ENCODE measurements around the gene SLC6A13. TPM values are rescaled to one million over a fixed set of nuclear protein-coding genes. Genes with fewer than 3 reads are reported as not detected.

SLC6A13 gene
- total RNA-seq, 2 experiments from 2014 or later = 0.40 to 0.64 TPM

DNA sequence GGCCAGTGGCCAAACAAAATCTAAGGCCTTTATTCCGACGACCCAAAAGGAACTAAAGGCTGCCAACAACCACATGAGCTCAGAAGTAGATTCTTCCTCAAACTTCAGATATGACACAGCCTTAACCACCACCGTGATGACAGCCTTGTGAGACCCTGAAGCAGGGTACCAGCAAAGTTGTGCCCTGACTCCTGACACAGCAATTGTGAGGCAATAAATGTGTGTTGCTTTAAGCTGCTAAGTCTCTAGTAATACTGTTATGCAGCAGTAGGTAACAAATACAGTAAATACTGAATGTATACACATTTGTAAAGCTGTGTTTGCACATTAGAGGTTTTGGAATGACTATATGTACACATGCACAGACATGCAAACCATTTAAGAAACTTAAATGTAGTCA, 10.7 kb upstream of the SLC6A13 start:
- Mint-ChIP-seq H3K9me3 (no peaks in the 10 kb centered on the region), H3K4me1 (no peaks in the 10 kb centered on the region), H3K27ac (no peak overlapping the region), H3K27me3 (no peaks in the 10 kb centered on the region), H3K4me3 (no peak overlapping the region), H3K36me3 (peaks cover 10% of the 10 kb centered on the region)
- DNase-seq = no peak

DNA sequence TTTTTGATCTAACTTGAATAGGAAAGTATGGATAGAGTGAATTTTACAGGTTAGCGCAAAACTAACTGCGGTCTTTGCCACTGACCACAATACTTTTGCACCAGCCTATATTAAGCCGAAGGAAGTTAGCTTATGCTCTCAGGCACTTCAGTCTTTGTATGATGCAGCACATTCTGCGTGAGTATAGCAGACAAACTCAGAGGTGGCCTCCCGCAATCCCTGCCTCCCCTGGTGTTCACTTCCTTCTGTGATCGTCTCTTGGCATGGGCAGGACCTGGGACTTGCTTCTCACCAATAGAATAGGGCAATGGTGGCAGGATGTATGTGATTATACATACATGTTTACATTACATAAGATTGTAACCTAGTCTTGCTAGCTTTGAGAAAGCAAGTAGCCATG, 10.3 kb upstream of the SLC6A13 start:
- H3K9me3 Mint-ChIP-seq = no peaks in the 10 kb centered on the region
- no peaks in the 10 kb centered on the region for H3K27me3 Mint-ChIP-seq
- H3K36me3 Mint-ChIP-seq = peaks cover 7% of the 10 kb centered on the region
- no peaks in the 10 kb centered on the region for H3K4me1 Mint-ChIP-seq
- no peak for DNase-seq
- H3K4me3 Mint-ChIP-seq = no peak overlapping the region
- no peak overlapping the region for H3K27ac Mint-ChIP-seq

DNA sequence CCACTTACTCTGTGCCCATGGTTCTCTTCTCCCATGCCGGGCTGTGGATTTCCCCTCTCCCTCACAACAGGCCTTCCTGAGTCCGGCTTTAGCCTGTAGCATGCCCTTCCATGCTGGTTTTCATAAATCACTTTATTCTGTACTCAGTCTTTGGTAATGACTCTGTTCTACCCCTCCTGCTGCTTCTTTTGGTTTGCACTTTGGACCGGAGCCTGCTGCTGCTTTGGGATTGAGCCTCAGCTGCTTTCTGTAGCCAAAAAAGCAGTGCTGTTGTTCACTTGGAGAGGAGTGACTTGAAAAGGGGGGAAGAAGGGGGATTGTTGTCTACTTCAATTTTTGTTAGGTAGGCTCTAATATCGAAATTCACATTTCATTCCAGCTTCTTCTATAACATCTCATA, 8.5 kb upstream of the SLC6A13 start:
- no peaks in the 10 kb centered on the region for H3K27me3 Mint-ChIP-seq
- no peak overlapping the region for H3K27ac Mint-ChIP-seq
- H3K9me3 Mint-ChIP-seq = no peaks in the 10 kb centered on the region
- no peak overlapping the region for H3K4me3 Mint-ChIP-seq
- no peaks in the 10 kb centered on the region for H3K4me1 Mint-ChIP-seq
- H3K36me3 Mint-ChIP-seq = no peaks in the 10 kb centered on the region
- DNase-seq = no peak

DNA sequence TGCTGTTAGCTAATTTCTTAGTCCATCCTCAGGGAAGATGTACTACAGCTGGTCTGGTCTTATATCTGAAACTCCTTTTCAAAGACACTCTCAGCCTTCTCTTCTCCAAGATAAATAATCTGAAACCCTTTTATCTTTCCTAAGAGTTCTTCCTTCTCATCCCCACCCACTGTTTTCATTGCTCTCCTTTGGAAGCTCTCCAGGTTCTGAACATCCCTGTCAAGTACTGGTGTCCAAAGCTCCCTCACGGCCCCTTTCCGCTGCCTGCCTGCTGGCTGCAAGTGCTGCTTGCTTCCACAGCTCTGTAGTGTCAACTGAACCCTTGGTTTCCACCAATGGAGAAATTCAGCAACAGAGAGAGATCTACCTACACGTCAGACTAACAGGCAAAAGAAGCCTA, 6.6 kb upstream of the SLC6A13 start:
- Mint-ChIP-seq H3K27me3 (no peaks in the 10 kb centered on the region), H3K9me3 (no peaks in the 10 kb centered on the region), H3K36me3 (no peaks in the 10 kb centered on the region), H3K4me3 (no peak overlapping the region), H3K4me1 (peaks cover 13% of the 10 kb centered on the region), H3K27ac (no peak overlapping the region)
- no peak for DNase-seq

DNA sequence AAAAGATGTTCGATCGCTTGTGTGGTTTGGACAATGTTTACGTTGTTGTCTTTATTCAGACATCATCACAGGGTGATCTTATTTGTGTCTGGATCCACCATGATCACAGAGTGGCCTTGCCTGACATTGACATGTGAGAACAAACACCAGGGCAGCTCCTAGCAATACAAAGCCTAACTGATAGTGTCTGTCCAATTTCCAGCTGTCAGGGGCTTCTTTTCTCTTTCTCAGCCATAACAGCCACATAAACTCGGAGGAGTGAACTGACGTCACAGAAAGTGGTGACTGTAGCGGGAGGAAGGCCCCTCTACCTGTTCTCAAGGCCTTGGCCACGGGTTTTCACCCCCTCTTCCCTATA, 5.8 kb upstream of the SLC6A13 start:
- DNase-seq = no peak
- Mint-ChIP-seq H3K36me3 (no peaks in the 10 kb centered on the region), H3K27me3 (no peaks in the 10 kb centered on the region)

DNA sequence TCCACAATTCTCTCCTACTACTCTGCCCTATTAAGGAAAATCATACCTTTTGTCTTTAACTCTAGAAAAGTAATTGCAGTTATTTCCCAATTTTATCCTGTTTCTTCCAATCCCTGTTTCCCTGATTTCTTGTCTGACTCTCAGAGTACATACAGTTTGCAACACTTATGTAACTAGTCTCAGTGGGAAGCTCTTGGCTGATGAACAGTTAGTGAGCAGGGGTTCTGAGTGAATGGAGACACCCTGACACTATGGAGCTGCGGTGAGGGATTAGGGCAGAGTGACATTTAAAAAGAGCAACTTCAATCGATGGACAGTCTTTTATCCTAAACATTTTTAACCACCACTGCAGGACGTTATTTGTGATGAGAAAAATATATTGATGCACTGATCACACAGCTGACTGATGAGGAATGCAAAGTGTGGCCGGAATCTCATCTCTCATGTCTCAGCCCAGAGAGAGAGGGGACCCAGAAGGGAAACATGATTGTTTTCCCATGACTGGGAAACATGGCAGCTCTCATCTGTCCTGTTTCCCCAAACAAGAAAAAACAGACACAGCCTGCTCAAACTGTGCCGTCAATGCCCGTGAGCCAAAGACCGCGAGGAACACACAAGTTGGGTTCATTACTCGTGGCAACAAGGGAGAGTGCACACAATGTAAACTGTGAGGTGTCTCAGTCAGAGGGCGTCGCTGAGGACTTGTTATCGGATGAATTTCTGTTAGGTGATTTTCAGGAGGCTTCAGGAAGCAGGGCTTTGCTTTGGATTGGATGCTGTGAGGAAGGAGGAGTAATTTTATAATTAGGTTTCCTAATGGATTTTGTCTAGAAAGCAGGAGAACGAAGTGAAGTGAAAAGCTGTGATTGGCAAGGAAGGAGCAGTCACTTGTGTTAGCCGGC, 5.2 kb upstream of the SLC6A13 start:
- H3K27me3 Mint-ChIP-seq = no peaks in the 10 kb centered on the region
- no peak overlapping the region for H3K4me3 Mint-ChIP-seq
- no peaks in the 10 kb centered on the region for H3K9me3 Mint-ChIP-seq
- DNase-seq = no peak
- no peak overlapping the region for H3K27ac Mint-ChIP-seq
- H3K36me3 Mint-ChIP-seq = no peaks in the 10 kb centered on the region
- peaks cover 21% of the 10 kb centered on the region for H3K4me1 Mint-ChIP-seq

More for the DNA sequence above, 5.8 kb upstream of the SLC6A13 start:
- Mint-ChIP-seq H3K4me3 (no peak overlapping the region), H3K9me3 (no peaks in the 10 kb centered on the region), H3K27ac (no peak overlapping the region), H3K4me1 (peaks cover 18% of the 10 kb centered on the region)

DNA sequence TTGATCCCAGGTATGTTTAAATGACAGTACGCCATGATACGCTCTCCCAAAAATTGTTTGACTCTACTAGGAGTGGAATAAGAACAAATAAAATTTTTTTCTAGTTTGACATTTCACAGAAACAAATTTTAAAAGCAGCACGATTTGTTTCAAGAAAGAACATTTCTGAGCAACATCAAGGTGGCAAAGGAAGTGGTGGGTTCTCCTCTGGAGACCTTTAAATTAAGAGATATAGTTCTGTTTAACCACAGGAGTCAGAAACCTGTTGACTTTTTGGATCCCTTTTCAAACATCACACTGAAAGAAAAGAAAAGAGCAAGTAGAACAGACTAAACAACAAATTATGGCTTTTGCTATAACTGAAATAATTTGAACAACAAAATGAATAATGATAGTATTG, 2.5 kb upstream of the SLC6A13 start:
- no peak for DNase-seq
- Mint-ChIP-seq H3K27ac (no peak overlapping the region), H3K9me3 (no peaks in the 10 kb centered on the region), H3K4me3 (no peak overlapping the region), H3K27me3 (no peaks in the 10 kb centered on the region), H3K36me3 (no peaks in the 10 kb centered on the region), H3K4me1 (peaks cover 22% of the 10 kb centered on the region)

DNA sequence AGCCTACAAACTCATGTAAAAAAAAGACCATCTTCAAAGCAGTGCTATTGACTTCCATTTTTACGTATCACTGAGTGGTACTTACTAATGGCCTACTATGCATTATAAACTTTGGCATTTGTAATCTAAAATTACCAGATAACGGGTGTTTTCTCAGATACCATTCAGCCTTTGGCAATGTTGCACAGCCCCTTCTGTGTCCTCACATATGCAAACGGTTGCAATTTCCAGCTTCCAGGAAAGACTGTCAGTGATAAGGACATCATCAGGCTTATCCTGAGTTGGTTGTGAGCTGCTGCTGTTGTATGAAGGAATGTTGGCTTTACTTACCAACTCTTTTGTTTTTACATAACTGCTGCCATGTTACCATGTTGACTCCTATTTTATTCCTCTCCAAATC, 1.6 kb upstream of the SLC6A13 start:
- Mint-ChIP-seq H3K9me3 (no peaks in the 10 kb centered on the region), H3K4me1 (peaks cover 22% of the 10 kb centered on the region), H3K36me3 (no peaks in the 10 kb centered on the region), H3K27ac (no peak overlapping the region), H3K4me3 (no peak overlapping the region), H3K27me3 (no peaks in the 10 kb centered on the region)
- no peak for DNase-seq

DNA sequence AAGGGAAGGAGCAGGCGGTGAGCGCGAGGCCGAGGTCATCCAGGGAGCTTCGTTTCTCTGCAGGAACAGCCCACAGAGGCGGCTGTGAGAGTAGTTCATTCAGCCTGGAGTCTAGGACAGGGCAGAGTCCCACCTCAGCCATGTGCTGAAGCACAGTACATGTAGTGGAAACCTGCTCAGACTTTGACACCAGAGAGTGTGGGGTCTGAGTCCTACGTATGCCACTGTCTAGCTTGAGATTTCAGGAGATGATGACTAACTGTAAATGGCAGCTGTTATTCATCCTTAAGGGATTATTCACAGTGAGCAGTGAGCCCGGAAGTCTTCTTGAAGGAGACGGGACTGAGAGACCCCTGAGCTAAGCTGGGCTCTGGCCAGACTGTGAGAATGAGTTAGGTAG, 938 bp upstream of the SLC6A13 start:
- no peak for DNase-seq
- no peaks in the 10 kb centered on the region for H3K9me3 Mint-ChIP-seq
- H3K27ac Mint-ChIP-seq = no peak overlapping the region
- no peak overlapping the region for H3K4me3 Mint-ChIP-seq
- peaks cover 22% of the 10 kb centered on the region for H3K4me1 Mint-ChIP-seq
- H3K27me3 Mint-ChIP-seq = no peaks in the 10 kb centered on the region
- H3K36me3 Mint-ChIP-seq = no peaks in the 10 kb centered on the region

DNA sequence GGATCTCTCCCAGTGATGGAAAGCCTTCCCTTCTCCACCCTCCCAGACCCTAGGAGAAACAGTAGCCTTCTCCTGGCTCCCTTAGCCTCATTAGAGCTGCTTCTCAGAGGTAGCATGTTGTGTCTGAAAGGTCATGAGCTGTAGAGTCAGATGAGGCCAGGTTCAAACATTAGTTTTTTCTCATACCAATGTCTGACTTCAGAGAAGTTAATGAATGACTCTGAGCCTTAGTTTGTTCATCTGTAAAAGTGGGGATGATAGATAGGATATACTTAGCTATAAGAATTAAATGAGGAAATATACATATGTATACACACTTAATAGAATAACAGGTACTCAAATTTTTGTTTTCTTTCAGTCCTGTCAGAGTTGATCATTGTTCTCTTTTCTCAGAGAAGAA, 523 bp downstream of the SLC6A13 start:
- H3K27ac Mint-ChIP-seq = no peak overlapping the region
- peaks cover 9% of the 10 kb centered on the region for H3K27me3 Mint-ChIP-seq
- no peak overlapping the region for H3K4me3 Mint-ChIP-seq

DNA sequence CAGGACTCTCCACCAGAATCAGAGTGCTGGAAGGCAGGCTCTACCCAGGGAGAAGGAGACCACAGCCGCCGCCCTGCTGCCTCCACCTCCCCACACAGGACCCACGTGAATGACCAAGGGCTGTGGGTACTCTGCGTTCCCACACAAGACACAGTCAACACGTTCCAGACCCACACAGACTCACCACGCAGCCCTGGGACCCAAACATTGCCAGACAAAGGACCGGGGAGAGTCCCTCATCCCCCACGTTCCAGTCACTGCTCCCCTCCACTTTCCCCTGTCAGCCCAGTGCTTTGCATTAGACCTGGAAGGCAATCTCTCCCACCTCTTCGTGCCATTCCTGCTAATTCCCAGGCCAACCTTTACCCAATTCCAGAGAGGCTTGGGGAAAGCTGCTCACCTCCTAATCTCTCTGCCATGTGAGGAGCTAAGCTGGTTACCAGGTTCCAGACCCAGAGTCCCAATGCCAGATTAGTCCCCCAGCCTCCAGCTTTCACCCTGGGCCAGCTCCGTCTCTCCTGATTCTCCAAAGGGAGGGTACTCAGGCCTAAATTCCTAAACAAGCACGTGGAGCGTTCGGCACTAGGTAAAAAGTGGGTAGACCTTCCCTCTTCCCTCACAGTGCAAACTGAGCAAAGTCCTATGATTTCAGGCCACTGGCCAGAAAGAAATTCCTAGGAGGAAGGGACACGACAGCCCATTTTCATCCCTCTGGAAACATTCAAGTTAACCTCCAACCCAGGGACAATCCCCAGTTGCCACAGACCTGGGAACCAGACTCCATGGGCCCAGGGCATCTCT, 4.9 kb downstream of the SLC6A13 start:
- Mint-ChIP-seq H3K27me3 (peaks cover 9% of the 10 kb centered on the region), H3K27ac (no peak overlapping the region), H3K4me3 (no peak overlapping the region), H3K9me3 (no peaks in the 10 kb centered on the region), H3K4me1 (peaks cover under 1% of the 10 kb centered on the region), H3K36me3 (no peaks in the 10 kb centered on the region)
- DNase-seq = no peak

More for the DNA sequence above, 523 bp downstream of the SLC6A13 start:
- Mint-ChIP-seq H3K9me3 (no peaks in the 10 kb centered on the region), H3K36me3 (no peaks in the 10 kb centered on the region), H3K4me1 (peaks cover 22% of the 10 kb centered on the region)
- no peak for DNase-seq

DNA sequence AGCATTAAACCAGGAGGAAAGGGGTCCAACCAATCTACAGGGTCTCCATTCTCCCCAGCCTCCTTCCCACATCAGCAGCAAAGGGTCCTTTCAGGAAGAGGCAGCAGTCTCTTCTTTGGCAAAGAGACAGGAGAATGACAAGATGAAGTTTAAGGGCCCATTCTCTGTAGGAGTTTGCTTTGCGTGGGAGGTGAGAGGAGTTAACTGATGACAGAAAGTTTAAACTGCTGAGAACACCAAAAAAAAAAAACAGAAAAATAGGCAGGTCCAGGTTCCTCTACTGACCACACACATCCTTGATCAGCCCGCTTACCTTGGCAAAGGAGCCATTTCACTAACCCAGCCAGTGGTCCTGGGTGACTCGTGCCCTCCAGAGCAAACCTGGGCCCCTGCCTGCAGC, 5.7 kb downstream of the SLC6A13 start:
- H3K27ac Mint-ChIP-seq = no peak overlapping the region

DNA sequence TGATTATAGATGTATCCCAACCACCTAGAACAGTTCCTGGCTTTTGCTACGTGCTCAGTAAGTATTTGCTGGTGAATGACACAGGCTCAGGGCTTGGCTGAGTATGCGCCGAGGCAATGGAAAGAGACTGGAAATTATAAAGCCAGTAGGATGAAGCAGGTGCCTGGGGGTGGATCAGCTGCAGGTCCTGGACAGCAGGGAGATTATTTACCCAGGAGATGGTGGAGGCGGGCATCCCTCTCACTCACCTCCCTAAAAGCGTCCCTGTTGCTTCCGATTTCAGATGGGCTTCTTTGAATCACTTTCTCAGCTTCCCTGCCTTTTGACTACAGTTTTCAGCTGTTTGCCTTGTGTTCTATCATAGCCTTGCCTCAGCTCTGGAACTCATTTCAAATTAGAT, 6.4 kb downstream of the SLC6A13 start:
- DNase-seq = no peak
- no peak overlapping the region for H3K4me3 Mint-ChIP-seq
- no peaks in the 10 kb centered on the region for H3K9me3 Mint-ChIP-seq
- no peaks in the 10 kb centered on the region for H3K36me3 Mint-ChIP-seq
- no peak overlapping the region for H3K27ac Mint-ChIP-seq
- peaks cover 9% of the 10 kb centered on the region for H3K27me3 Mint-ChIP-seq
- no peaks in the 10 kb centered on the region for H3K4me1 Mint-ChIP-seq

More for the DNA sequence above, 5.7 kb downstream of the SLC6A13 start:
- DNase-seq = no peak
- Mint-ChIP-seq H3K27me3 (peaks cover 9% of the 10 kb centered on the region), H3K36me3 (no peaks in the 10 kb centered on the region), H3K9me3 (no peaks in the 10 kb centered on the region), H3K4me1 (no peaks in the 10 kb centered on the region), H3K4me3 (no peak overlapping the region)

DNA sequence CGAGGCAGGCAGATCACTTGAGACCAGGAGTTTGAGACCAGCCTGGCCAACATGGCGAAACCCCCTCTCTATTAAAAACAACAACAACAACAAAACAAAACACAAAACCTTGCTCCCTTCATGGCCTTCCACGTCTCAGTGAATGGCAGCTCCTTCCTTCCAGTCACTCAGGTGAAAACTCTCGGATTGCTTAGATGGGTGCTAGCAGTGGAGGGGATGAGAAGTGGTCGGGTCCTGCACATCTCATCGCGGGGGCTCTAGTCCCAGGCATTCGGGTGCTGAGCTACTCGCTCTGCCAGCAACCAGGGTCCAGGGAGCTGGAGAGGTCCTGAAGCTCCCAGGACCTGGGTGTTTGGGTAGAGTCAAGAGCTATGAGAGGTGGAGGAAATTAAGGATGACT, 7.7 kb downstream of the SLC6A13 start:
- H3K4me3 Mint-ChIP-seq = no peak overlapping the region
- H3K4me1 Mint-ChIP-seq = no peaks in the 10 kb centered on the region
- no peaks in the 10 kb centered on the region for H3K9me3 Mint-ChIP-seq
- H3K36me3 Mint-ChIP-seq = no peaks in the 10 kb centered on the region
- H3K27ac Mint-ChIP-seq = no peak overlapping the region
- no peak for DNase-seq
- H3K27me3 Mint-ChIP-seq = peaks cover 9% of the 10 kb centered on the region

DNA sequence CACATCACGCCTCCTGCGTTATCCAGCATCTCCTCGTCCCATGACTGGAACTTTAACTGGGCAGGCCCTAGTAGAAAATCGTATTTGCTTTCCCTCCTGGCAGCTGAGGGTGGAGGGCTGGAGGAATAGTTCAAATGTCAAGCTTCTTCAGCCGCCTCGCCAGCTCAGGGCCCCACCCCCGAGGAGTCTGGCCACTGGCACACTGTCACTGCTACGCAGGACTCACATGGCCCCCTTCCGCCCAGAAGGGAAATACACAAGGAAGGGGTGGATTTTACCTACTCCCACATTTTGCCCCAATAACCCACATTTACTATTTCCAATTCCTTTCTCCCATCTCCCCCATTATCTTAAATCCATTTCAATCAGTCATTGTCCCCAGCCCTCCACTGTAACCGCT, 8.6 kb downstream of the SLC6A13 start:
- no peak overlapping the region for H3K4me3 Mint-ChIP-seq
- no peak overlapping the region for H3K27ac Mint-ChIP-seq
- no peaks in the 10 kb centered on the region for H3K36me3 Mint-ChIP-seq
- no peaks in the 10 kb centered on the region for H3K9me3 Mint-ChIP-seq
- H3K4me1 Mint-ChIP-seq = no peaks in the 10 kb centered on the region
- no peak for DNase-seq
- peaks cover 11% of the 10 kb centered on the region for H3K27me3 Mint-ChIP-seq

Data from activated naive CD8-positive, alpha-beta T cell treated with anti-CD3 and anti-CD28 coated beads for 36 hours (primary cell).